HG03469 (cell line): Measurements from ENCODE around the gene CHD6.

ENCODE experiments used
- ATAC-seq: cut with Tn5 transposase; IDR thresholded peaks from one replicate; pipeline ENCODE4 v1.9.1; 2021; ENCODE audit warnings: mild to moderate bottlenecking, moderate library complexity, moderate number of reproducible peaks; ENCODE audit not compliant: unreplicated experiment

Gene CHD6

GRCh38 chr20:41510847-41511450, 107.2 kb downstream of the CHD6 start:
- no peak for ATAC-seq

GRCh38 chr20:41510224-41510623, 108.0 kb downstream of the CHD6 start:
- ATAC-seq: no peak

- no peak for ATAC-seq
These were observed 108.6 kb downstream of the CHD6 start for GRCh38 chr20:41509316-41510200.

- ATAC-seq: no peak
These were observed 109.8 kb downstream of the CHD6 start for GRCh38 chr20:41508335-41508734.

GRCh38 chr20:41507851-41508250, 110.3 kb downstream of the CHD6 start:
- ATAC-seq: no peak

GRCh38 chr20:41507436-41507835, 110.7 kb downstream of the CHD6 start:
- ATAC-seq: no peak

GRCh38 chr20:41506192-41506915, 111.8 kb downstream of the CHD6 start:
- ATAC-seq: no peak

- no peak for ATAC-seq
These were observed 113.0 kb downstream of the CHD6 start for GRCh38 chr20:41505184-41505583.

GRCh38 chr20:41501376-41501775, 116.8 kb downstream of the CHD6 start:
- no peak for ATAC-seq

- ATAC-seq: no peak
These were observed 118.0 kb downstream of the CHD6 start for GRCh38 chr20:41499961-41500725.

GRCh38 chr20:41499064-41499463, 119.1 kb downstream of the CHD6 start:
- no peak for ATAC-seq

GRCh38 chr20:41497186-41497895, 120.8 kb downstream of the CHD6 start:
- ATAC-seq: no peak

- ATAC-seq: no peak
These were observed 123.7 kb downstream of the CHD6 start for GRCh38 chr20:41494451-41494850.

GRCh38 chr20:41483553-41483930, 134.6 kb downstream of the CHD6 start:
- ATAC-seq: no peak

GRCh38 chr20:41482647-41483552, 135.3 kb downstream of the CHD6 start:
- ATAC-seq: no peak

- no peak for ATAC-seq
These were observed 138.0 kb downstream of the CHD6 start for GRCh38 chr20:41480054-41480770.

- no peak for ATAC-seq
These were observed 139.1 kb downstream of the CHD6 start for GRCh38 chr20:41479113-41479512.

- ATAC-seq: no peak
These were observed 140.2 kb downstream of the CHD6 start for GRCh38 chr20:41478026-41478425.

- no peak for ATAC-seq
These were observed 141.7 kb downstream of the CHD6 start for GRCh38 chr20:41476446-41476845.
